ENCODE data around the gene CTNND2. TPM values are rescaled to one million over a fixed set of nuclear protein-coding genes. Genes with fewer than 3 reads are reported as not detected.
A peak's percentile ranks its signal among the peaks of the same experiment; 100 is the strongest.

Gene CTNND2
- polyA plus RNA-seq, 3 donors, result 1.9 to 2.9 (median 2.9) TPM

DNA sequence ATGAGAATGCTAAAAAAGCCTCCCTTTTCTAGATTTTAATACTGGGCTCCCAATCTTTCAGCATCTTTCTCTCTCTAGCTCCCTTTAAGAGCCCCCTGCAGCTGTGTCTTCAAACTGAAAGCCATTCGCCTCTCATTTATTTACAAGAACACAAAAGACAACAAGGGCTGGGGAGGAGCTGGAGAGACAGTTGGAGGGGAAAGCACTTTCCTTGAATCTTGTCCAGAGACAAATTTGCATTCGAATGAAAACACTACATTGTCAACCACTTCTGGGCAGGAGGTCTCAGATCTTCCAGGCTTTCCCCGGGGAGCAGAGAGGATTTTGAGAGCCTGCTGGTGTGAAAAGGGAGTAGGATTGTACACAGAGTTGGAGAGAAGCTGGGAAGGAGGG, 518.3 kb downstream of the CTNND2 start:
- DNase-seq, result no peak

DNA sequence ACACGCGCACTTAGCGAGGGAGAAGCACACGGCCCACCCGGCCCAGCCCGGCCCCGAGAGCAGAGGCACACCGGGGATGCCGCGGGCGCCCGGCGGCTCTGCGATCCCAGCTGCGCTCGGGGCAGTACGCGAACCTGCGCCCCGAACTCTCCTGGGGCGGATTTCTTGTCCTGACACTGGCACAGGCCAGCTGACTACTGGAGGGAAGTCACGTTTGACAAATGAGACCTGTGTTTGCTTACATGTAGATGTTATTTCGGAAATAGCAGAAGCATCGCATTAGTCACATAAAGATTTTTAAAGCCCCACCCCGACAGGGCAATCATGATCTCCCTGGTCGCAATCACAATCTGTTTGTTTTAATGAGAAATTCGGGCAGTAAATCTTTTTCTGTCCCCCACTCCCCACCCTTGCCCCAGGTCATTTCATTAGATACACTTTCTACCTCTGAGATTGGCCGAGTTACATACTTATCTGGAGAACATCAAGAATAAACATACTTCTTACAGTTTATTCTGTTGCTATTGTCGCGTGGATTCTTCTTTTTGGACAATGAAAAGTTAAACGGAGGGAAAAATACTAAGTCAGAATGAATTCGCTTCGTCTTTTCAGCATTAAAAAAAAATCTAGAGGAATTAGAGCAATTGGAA, 518.9 kb downstream of the CTNND2 start:
- no peak for DNase-seq

GRCh38 chr5:11384441-11385250, 519.6 kb downstream of the CTNND2 start:
- peak; percentile 30 for DNase-seq

DNA sequence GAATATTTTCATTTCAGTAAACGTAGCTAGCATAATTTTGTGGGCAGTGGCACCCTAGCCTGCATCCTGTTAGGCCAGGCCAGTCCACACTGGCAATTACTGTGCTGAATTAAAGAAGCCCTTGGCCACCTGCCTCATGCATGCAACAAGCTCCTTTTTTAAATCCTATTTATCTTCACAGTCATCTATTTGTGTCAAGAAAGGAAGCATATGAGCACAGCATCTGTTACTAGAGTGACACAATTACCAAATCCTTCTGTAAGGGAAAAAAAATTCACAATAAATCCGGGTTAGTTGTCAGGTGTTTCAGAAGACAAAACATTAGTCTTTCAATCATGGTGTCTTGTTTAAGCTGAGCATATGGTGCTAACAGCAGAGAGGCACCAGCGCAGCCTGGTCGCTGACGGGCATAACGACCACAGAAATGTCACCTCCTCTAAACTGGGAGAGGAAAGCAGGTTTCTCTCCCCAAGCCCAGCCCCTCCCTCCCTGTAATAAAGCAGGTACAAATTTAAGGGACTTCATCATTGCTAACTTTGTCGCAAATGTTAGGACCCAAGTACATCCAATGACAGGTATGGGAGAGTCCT, 520.6 kb downstream of the CTNND2 start:
- no peak for DNase-seq

GRCh38 chr5:11378461-11378860, 525.8 kb downstream of the CTNND2 start:
- no peak for DNase-seq

DNA sequence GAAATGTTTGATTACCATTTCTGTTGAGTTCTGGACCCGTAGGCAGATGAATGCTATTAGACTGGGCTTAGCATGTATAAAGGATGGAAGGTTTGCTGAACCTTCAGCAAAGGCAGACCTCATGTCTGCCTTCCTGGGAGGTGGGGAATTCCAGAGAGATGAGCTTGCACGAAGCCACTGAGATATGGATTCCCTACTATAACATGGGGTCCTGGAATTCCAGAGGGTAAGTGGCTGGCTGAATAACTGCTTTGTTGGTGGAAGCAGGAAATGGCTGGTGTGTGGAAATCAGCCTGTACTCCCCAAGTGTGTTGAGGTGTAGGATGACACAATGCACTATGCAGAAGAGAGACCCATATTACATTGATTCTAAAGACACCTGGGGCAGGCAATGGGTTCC, 526.4 kb downstream of the CTNND2 start:
- no peak for DNase-seq

DNA sequence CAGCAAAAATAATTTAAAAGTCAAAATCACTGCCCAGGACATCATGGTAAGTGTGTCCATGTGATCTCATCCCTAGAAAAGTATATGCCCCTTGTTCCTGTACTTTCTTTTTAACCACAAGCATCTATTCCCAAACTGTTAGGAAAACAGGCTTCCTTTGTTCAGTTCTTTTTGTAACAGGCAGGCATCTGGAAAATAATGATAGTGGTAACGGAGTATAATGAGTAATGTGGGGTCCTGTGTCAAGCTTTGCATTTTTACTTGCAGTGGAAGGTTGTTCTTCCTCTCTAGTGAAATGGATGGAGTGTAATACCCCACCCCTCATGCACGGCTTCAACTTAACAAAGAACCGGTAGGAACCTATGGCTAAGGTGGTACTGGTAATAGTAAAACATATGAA, 532.1 kb downstream of the CTNND2 start:
- no peak for DNase-seq

DNA sequence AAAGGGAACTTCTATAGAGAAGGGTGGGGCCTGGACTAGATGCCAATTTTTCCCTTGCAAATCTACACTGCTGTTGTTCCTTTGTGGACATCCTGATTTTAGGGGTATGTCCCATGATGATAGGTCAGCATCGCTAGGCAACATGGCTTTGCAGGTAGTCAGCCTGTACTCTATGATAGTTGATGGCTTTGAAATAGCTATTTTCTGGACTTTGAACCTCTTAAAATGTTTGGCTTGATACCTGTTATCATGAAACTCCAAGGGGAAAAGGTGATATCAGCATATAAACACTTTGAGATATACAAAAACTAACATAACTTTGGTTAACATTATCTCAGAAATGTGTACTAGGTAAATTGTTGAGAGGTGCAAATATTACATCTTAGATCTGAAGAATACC, 533.2 kb downstream of the CTNND2 start:
- no peak for DNase-seq

DNA sequence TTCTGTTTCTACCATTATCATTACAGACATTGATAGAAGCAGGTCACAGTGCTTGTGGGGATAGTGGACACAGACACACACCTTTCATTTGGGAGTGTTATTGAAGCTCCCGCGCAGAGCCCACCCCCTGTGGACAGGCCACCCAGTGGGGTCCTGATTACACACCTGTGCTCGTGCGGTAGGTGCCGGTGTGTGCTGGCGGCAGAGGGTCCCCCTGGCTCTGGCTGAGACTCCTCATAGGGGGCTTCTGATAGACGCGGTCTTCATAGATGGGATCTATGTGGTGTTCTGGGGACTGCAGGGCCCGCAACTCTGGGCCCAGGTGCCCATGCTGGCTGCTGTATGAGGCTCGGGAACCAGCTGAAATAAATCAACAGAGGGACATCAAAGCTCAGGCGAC, 539.7 kb downstream of the CTNND2 start:
- no peak for DNase-seq

GRCh38 chr5:11363631-11364178, 540.5 kb downstream of the CTNND2 start:
- DNase-seq, result no peak

DNA sequence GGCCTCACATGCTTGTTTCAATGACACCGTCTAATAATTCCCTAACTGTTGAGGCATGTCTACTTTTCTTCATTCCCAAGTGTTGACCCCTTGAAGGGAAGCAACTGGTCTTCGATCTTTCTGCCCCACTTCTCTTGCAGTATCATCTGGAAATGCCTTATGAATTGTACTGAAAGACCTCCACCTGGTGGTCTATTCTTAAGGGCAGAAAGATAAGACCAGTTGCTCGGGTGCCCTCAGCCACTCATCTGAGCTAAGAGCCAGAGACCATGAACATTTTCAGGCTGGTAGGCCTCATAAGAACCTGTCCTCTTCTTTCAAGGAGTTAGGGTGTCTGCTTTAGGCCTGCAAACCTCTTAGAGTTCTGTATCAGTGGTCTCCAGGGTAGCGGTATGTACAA, 542.5 kb downstream of the CTNND2 start:
- no peak for DNase-seq

DNA sequence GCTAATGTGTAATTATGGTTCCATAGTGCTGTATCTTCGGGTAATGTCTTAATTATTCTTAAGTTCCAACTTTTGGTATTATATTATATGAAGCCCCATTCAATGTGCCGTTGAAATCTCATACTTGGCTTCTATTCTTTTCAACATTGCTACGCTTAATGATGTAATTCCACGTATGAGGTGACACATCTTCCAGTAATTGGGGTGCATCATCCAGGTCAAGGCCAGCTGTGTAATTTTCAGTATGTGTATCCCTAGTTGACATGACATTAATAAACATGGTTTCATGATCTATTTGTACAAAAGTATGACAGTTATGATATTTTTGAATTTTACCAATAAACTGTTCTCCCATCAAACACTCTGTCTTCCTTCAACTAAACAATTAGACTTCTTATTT, 546.3 kb downstream of the CTNND2 start:
- no peak for DNase-seq

DNA sequence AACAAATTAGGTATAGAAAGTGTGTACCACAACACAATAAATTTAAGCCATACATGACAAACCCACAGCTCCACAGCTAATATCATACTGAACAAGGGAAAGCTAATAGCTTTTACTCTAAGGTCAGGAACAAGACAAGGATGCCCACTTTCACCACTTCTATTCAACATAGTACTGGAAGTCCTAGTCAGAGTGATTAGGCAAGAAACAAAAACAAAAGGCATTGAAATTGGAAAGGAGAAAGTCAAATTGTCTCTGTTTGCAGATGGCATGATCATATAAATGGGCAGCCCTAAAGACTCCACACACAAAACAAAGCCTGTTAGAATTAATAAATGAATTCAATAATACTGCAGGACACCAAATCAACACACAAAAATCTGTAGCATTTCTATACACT, 548.8 kb downstream of the CTNND2 start:
- DNase-seq, result no peak

DNA sequence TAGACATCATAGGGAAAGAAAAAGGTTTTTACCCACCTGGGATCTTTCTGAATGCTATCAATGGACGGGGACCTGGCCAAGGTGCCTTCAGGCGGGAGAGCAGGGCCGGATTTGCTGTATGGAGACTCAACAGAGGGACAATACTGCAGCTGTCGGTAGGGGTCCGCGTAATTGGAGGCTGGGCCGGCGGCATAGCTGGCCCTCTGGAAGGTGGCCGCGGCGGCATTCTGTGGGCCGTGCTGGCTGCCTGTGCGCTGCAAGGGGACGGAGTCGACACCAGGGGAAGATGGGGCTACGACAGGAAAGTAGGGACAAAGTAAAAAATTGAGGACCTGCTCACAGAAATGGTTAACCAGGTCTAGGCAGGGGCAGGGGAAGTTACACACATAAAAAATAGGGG, 557.9 kb downstream of the CTNND2 start:
- no peak for DNase-seq

DNA sequence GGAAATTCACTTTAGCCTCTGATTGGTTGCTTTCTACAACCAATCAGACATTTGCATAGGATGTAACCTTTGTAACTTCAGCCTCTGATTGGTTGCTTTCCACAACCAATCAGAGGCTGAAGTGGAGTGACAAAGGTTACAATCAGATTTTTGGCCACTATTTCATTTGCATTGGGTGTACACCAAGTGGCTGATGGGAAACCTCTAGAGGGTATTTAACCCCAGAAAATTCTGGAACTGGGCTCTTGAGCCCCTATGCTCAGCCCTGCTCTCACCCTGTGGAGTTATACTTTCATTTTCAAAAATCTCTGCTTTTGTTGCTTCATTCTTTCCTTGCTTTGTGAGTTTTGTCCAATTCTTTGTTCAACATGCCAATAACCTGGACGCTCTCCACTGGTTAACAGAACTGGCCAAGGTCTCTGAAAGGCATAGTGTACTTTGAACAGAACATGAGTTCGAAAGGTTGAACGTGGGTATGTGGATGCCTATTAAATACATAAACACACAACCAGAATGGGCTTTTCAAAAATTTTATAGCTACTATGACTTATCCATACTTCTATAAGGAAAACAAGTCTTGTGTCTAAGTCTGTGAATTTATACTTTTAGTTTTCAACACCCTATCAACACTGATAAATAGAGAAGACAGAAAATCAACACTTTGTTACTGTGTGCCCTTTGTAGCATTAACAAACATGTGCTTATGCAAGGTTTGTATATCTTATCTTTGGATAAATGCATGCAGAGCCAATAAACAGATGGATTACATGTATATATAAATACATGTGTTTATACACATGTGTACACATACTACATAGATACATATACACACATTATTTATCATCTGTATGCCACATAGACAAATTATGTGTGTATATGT, 568.1 kb downstream of the CTNND2 start:
- no peak for DNase-seq

DNA sequence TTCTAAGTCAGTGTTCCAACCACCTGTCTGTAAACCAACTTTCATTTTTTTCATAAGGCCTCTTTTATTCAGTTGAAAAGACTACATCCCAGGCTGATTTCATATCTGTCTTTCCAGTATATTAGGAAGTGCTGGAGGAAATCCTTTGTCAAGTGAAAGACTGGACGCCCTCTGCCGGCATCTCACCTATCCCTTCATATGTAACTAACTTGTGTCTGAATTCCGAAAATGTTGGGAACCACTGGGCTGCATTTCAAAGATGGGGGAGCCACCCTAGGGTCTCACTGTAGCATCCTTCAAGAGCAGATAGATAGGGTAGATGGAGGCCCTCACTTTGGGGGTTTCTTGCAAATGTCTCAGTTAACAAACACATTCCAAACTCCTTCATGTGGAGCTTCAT, 569.8 kb downstream of the CTNND2 start:
- no peak for DNase-seq

GRCh38 chr5:11329679-11330078, 574.6 kb downstream of the CTNND2 start:
- DNase-seq, result no peak

GRCh38 chr5:11324521-11325289, 579.5 kb downstream of the CTNND2 start:
- peak; percentile 48 for DNase-seq

- DNase-seq, result no peak
These were observed 580.5 kb downstream of the CTNND2 start for GRCh38 chr5:11323761-11324160.

GRCh38 chr5:11322133-11322532, 582.1 kb downstream of the CTNND2 start:
- no peak for DNase-seq

Measured in renal pelvis (tissue), 4 donors.